Effector memory CD4-positive, alpha-beta T cell (primary cell): ENCODE results near the gene CCM2L.
"Not testable (repeated sequence)": the region's sequence is repeated elsewhere in the genome, so short reads cannot be mapped to it uniquely, and the experiment has no call there.

Experiments
- DNase-seq, 3 donors: peaks; one replicate each; pipeline ENCODE4 v3.0.0-alpha.2; 2020
- H3K27ac ChIP-seq: 2 replicates; pipeline ENCODE4 v1.7.0; 2013; ENCODE audit warnings: mild to moderate bottlenecking, low read length, moderate library complexity; ENCODE audit not compliant: insufficient read depth, poor library complexity, severe bottlenecking
- H3K27me3 ChIP-seq: replicated peaks from 2 replicates; pipeline ENCODE4 v1.7.0; 2013; ENCODE audit warnings: mild to moderate bottlenecking, low read length; ENCODE audit not compliant: insufficient read depth, control insufficient read depth, poor library complexity, severe bottlenecking
- H3K36me3 ChIP-seq: 2 replicates; pipeline ENCODE4 v1.7.0; 2013; ENCODE audit warnings: mild to moderate bottlenecking, low read length, moderate library complexity; ENCODE audit not compliant: control insufficient read depth, insufficient read depth
- H3K4me1 ChIP-seq: 2 replicates; pipeline ENCODE4 v1.7.0; 2013; ENCODE audit warnings: low read length, mild to moderate bottlenecking; ENCODE audit not compliant: control insufficient read depth, insufficient read depth, poor library complexity, severe bottlenecking
- H3K4me3 ChIP-seq: 2 replicates; pipeline ENCODE4 v1.7.0; 2013; ENCODE audit warnings: low read length, low read depth, mild to moderate bottlenecking; ENCODE audit not compliant: insufficient read depth, poor library complexity, severe bottlenecking
- H3K9me3 ChIP-seq: 2 replicates; pipeline ENCODE4 v1.7.0; 2013; ENCODE audit warnings: mild to moderate bottlenecking, low read length, moderate library complexity; ENCODE audit not compliant: control insufficient read depth

CCM2L gene

GRCh38 chr20:32021091-32021490 is 10.9 kb downstream of the CCM2L start:
- H3K27ac ChIP-seq: no peak overlapping the region
- H3K36me3 ChIP-seq: no peaks in the 10 kb centered on the region
- no peaks in the 10 kb centered on the region for H3K9me3 ChIP-seq
- H3K27me3 ChIP-seq: peaks cover 43% of the 10 kb centered on the region
- no peak for DNase-seq
- no peak overlapping the region for H3K4me3 ChIP-seq
- peaks cover 15% of the 10 kb centered on the region for H3K4me1 ChIP-seq

GRCh38 chr20:32024683-32025295 is 14.6 kb downstream of the CCM2L start:
- peaks cover 4% of the 10 kb centered on the region for H3K4me1 ChIP-seq
- no peaks in the 10 kb centered on the region for H3K9me3 ChIP-seq
- no peak overlapping the region for H3K27ac ChIP-seq
- peaks cover 21% of the 10 kb centered on the region for H3K27me3 ChIP-seq
- H3K4me3 ChIP-seq: no peak overlapping the region
- no peak for DNase-seq
- H3K36me3 ChIP-seq: no peaks in the 10 kb centered on the region

DNA sequence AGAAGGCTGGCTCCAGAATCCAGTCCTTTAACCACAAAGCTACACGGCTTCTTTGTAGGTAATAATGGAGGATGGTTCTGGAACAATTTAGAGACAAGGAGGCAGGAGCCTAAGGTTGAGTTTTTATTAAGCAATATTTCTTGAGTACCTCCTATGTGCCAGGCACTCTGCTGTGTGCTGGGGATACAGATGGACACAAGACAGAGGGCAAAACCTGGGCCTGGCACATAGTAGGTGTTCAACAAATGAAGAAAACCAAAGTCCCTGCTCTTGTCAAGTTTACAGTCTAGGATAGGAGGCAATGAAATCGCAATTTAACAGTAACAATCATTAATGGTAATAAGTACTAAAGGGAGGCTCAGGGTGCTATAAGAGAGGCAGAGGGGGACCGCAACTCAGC is 17.4 kb downstream of the CCM2L start:
- Histone ChIP-seq H3K4me3 (no peak overlapping the region), H3K27me3 (peaks cover under 1% of the 10 kb centered on the region)
- no peak for DNase-seq

DNA sequence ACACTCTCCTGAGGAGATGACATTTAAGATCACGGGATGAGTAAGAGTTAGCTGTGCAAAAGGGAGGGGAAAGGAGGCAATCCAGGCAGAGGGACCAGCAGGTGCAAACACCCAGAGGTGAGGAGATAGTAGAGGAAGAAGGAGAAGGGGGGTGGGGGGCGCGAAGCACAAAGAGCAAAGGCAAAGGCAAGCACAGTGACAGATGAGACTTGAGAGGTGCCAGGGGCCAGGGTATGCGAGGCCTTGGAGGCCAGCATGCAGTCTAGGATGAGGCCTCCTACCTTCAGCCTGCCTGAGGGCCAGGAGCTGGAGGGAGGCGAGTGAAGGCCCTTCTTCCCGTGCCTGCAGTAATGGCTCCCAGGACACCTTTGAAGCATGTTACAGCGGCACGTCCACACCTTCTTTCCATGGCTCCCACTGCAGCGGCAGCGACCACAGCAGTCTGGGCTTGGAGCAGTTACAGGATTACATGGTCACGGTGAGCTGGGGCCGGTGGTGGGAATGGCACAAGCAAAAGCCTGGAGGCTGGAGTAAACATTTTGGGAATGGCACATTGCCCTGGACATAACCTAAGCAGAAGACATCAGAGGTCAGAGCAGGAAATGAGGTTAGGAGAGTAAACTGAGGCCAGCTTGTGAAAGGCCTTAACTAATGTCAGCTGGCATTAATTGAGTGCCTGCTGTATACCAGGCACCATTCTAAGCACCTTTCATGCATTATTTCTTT is 18.6 kb downstream of the CCM2L start:
- DNase-seq: no peak
- Histone ChIP-seq H3K9me3 (no peaks in the 10 kb centered on the region), H3K27me3 (no peaks in the 10 kb centered on the region), H3K36me3 (no peaks in the 10 kb centered on the region), H3K4me3 (no peak overlapping the region), H3K27ac (no peak overlapping the region), H3K4me1 (peaks cover 5% of the 10 kb centered on the region)

More for the DNA sequence above, 17.4 kb downstream of the CCM2L start:
- no peaks in the 10 kb centered on the region for H3K9me3 ChIP-seq
- no peaks in the 10 kb centered on the region for H3K36me3 ChIP-seq
- H3K27ac ChIP-seq: no peak overlapping the region
- peaks cover 5% of the 10 kb centered on the region for H3K4me1 ChIP-seq

DNA sequence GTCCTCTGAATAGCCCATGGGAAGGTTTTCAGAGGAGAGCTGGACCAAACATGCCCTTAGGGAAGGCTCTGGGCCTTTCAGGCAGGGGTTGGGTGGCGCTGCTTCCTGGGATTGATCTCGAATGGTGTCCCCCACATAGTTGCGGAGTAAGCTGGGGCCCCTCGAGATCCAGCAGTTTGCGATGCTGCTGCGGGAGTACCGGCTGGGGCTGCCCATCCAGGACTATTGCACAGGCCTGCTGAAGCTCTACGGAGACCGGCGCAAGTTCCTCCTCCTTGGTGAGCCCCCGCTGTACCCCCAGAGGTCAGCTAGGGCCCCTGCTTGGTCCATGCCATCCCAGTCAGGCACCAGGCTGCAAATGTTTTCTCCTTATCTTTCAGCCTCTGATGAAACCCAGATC is 19.3 kb downstream of the CCM2L start:
- no peak for DNase-seq
- Histone ChIP-seq H3K9me3 (no peaks in the 10 kb centered on the region), H3K27me3 (no peaks in the 10 kb centered on the region), H3K4me1 (peaks cover 5% of the 10 kb centered on the region), H3K27ac (no peak overlapping the region), H3K4me3 (no peak overlapping the region), H3K36me3 (no peaks in the 10 kb centered on the region)

DNA sequence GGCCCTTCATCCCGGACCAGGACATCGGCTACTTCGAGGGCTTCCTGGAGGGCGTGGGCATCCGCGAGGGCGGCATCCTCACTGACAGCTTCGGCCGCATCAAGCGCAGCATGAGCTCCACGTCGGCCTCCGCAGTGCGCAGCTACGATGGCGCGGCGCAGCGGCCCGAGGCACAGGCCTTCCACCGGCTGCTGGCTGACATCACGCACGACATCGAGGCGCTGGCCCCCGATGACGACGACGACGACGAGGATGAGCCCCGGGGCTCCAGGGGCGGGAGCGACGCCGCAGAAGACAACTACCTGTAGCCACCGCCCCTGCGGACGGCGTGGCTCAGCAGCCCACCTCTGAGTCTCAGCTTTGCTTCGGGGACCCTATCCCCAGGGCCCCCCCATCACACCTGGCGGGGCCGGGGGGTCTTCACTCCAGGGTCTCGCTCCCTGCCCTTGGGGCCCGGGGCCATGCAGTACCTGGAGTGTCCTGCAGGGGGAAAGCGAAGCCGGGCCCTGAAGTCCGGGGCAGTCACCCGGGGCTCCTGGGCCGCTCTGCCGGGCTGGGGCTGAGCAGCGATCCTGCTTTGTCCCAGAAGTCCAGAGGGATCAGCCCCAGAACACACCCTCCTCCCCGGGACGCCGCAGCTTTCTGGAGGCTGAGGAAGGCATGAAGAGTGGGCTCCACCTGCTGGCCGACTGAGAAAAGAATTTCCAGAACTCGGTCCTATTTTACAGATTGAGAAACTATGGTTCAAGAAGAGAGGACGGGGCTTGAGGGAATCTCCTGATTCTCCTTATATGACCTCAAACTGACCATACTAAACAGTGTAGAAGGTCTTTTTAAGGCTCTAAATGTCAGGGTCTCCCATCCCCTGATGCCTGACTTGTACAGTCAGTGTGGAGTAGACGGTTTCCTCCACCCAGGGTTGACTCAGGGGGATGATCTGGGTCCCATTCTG is 21.0 kb downstream of the CCM2L start:
- no peak overlapping the region for H3K27ac ChIP-seq
- peak; percentile 10 to 36 (median 28) for DNase-seq
- peak overlapping the region; percentile 38 for H3K4me3 ChIP-seq
- H3K27me3 ChIP-seq: no peaks in the 10 kb centered on the region
- peaks cover 5% of the 10 kb centered on the region for H3K4me1 ChIP-seq
- no peaks in the 10 kb centered on the region for H3K36me3 ChIP-seq
- H3K9me3 ChIP-seq: no peaks in the 10 kb centered on the region

GRCh38 chr20:32033316-32033715 is 23.1 kb downstream of the CCM2L start:
- Histone ChIP-seq H3K27me3 (peaks cover 3% of the 10 kb centered on the region), H3K27ac (no peak overlapping the region), H3K36me3 (no peaks in the 10 kb centered on the region), H3K9me3 (no peaks in the 10 kb centered on the region), H3K4me1 (peaks cover 5% of the 10 kb centered on the region), H3K4me3 (no peak overlapping the region)
- DNase-seq: no peak

- H3K27ac ChIP-seq, H3K9me3 ChIP-seq, H3K27me3 ChIP-seq, H3K4me1 ChIP-seq, DNase-seq, H3K36me3 ChIP-seq, H3K4me3 ChIP-seq: not testable (repeated sequence)
These were observed 23.5 kb downstream of the CCM2L start for GRCh38 chr20:32033721-32034120.

- H3K27me3 ChIP-seq: peaks cover 3% of the 10 kb centered on the region
- DNase-seq: no peak
- H3K4me1 ChIP-seq: peaks cover 5% of the 10 kb centered on the region
- no peaks in the 10 kb centered on the region for H3K9me3 ChIP-seq
- no peak overlapping the region for H3K27ac ChIP-seq
- no peaks in the 10 kb centered on the region for H3K36me3 ChIP-seq
- no peak overlapping the region for H3K4me3 ChIP-seq
These were observed 24.6 kb downstream of the CCM2L start for GRCh38 chr20:32034581-32035425.
